Measurements from ENCODE around the gene SUPT20H.

- TF ChIP-seq TARDBP (IDR thresholded peaks at IDR 0.05) = no peak
- no peak for TF ChIP-seq SP1 (IDR thresholded peaks at IDR 0.05)
Measured at GRCh38 chr13:36992362-36992761, 67.1 kb downstream of the SUPT20H start.
